ENCODE results near the gene AKAP8L. TPM values are rescaled to one million over a fixed set of nuclear protein-coding genes. Genes with fewer than 3 reads are reported as not detected.

The AKAP8L gene
- total RNA-seq, 1 donor: 61.3 TPM

- DNase-seq (ENCODE audit: low read depth): no peak
- no peak overlapping the region for H3K4me3 ChIP-seq (ENCODE audit: low read depth, low read length)
- TF ChIP-seq CTCF (IDR thresholded peaks at IDR 0.05; ENCODE audit: insufficient read depth, low read depth, low read length): no peak
Observed at GRCh38 chr19:15422296-15423075, 3.7 kb upstream of the AKAP8L start.

DNA sequence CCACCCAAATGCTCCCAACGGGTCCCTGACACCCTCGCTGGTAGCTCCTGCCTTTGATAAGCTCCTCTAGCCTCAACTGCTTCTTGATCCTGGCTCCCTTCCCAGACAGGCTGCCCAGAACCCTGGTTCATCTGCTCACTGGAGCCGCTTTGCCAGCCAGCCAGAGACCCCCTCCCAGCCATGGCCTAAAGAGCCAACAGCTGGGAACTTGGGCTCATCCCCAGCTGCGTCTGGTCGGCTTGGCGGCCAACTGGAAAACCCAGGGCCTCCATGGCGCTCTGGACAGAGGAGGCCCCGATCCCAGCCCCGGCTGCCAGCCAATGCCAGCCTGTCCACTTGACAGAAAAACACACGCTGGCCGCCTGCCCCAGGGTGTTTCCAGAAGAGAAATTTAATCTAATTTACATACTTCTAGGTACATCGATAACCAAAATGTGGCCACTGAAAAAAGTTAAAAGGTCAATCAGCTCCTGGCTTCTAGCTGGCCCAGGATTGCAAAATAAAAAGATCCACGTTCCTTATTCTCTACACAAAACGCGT lies 3.0 kb upstream of the AKAP8L start:
- no peak for TF ChIP-seq CTCF (IDR thresholded peaks at IDR 0.05; ENCODE audit: insufficient read depth, low read depth, low read length)
- no peak overlapping the region for H3K4me3 ChIP-seq (ENCODE audit: low read depth, low read length)
- no peak for DNase-seq (ENCODE audit: low read depth)

- no peak overlapping the region for H3K4me3 ChIP-seq (ENCODE audit: low read depth, low read length)
- no peak for TF ChIP-seq CTCF (IDR thresholded peaks at IDR 0.05; ENCODE audit: insufficient read depth, low read depth, low read length)
- DNase-seq (ENCODE audit: low read depth): no peak
Observed at GRCh38 chr19:15421136-15421695, 2.4 kb upstream of the AKAP8L start.

DNA sequence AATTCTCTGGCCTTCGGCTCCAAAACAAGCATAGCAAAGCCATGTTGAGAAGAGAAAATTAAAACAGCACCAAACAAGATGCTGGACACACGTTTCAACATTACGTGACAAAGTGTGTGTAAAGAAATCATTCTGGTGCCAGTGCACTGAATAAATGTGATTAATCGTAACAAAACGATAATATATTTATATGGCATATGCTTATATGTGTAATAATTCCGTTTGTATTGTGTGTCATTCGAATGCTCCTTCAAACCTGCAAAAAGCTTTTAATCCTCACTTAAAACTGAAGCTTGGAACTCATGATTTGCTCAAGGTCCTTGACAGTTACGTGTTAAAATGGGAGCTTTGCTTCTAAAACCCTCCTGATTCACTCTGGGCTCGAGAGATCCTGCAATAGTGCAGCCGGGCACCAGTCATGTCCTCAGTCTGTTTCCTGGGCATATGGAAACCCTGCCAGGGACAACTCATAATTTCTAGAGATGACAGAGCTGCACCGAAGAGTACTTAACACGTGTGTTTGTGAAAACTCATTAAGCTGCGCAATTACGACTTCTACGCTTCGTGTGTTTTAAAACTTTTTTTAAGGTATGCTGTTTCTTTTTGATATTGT lies 731 bp upstream of the AKAP8L start:
- H3K4me3 ChIP-seq (ENCODE audit: low read depth, low read length): peak overlapping the region; percentile 67
- no peak for DNase-seq (ENCODE audit: low read depth)
- no peak for TF ChIP-seq CTCF (IDR thresholded peaks at IDR 0.05; ENCODE audit: insufficient read depth, low read depth, low read length)

DNA sequence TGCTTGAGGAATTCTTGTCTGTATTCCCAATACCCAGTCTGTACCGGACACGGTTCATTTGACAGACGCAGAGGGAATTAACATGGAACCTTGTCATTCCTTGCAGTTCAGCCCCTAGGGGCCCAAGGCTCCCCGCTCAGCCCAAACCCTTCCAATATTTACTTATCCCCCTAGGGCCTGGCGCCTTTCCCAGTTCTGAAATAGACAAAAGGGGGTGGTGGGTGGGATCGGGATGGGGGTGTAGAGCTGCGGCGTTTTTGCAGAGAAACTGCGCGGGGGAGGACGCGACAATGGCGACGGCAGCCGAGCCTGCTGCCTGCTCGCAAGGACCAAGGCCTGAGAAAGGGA lies 583 bp downstream of the AKAP8L start:
- H3K4me3 ChIP-seq (ENCODE audit: low read depth, low read length): peak overlapping the region; percentile 96
- TF ChIP-seq CTCF (IDR thresholded peaks at IDR 0.05; ENCODE audit: insufficient read depth, low read depth, low read length): no peak
- DNase-seq (ENCODE audit: low read depth): no peak

- DNase-seq (ENCODE audit: low read depth): no peak
- peak overlapping the region; percentile 96 for H3K4me3 ChIP-seq (ENCODE audit: low read depth, low read length)
- no peak for TF ChIP-seq CTCF (IDR thresholded peaks at IDR 0.05; ENCODE audit: insufficient read depth, low read depth, low read length)
Observed at GRCh38 chr19:15417699-15418098, 1.1 kb downstream of the AKAP8L start.

All from fibroblast of villous mesenchyme (primary cell).